IPS DF 4.7 (cell line): ENCODE data around the gene CTNNAL1.
"Not testable (repeated sequence)": the region's sequence is repeated elsewhere in the genome, so short reads cannot be mapped to it uniquely, and the experiment has no call there.

Experiments used
- DNase-seq: peaks from one replicate; pipeline ENCODE4 v3.0.0-alpha.2; 2013; ENCODE audit warnings: low spot score; ENCODE audit errors: extremely low read depth

The CTNNAL1 gene

GRCh38 chr9:108996643-108997042 is 16.7 kb downstream of the CTNNAL1 start:
- DNase-seq: no peak

- DNase-seq: no peak
Measured at GRCh38 chr9:108994695-108995094, 18.6 kb downstream of the CTNNAL1 start.

- no peak for DNase-seq
Measured at GRCh38 chr9:108991479-108991878, 21.8 kb downstream of the CTNNAL1 start.

- no peak for DNase-seq
Measured at GRCh38 chr9:108983885-108984284, 29.4 kb downstream of the CTNNAL1 start.

- DNase-seq: no peak
Measured at GRCh38 chr9:108980893-108981292, 32.4 kb downstream of the CTNNAL1 start.

- DNase-seq: no peak
Measured at GRCh38 chr9:108978205-108978604, 35.1 kb downstream of the CTNNAL1 start.

GRCh38 chr9:108973895-108974294 is 39.4 kb downstream of the CTNNAL1 start:
- DNase-seq: no peak

- DNase-seq: no peak
Measured at GRCh38 chr9:108972626-108973209, 40.6 kb downstream of the CTNNAL1 start.

GRCh38 chr9:108972186-108972585 is 41.1 kb downstream of the CTNNAL1 start:
- no peak for DNase-seq

- not testable (repeated sequence) for DNase-seq
Measured at GRCh38 chr9:108971392-108971791, 41.9 kb downstream of the CTNNAL1 start.

GRCh38 chr9:108967916-108968315 is 45.4 kb downstream of the CTNNAL1 start:
- DNase-seq: no peak

GRCh38 chr9:108963459-108964143 is 49.7 kb downstream of the CTNNAL1 start:
- no peak for DNase-seq

- DNase-seq: no peak
Measured at GRCh38 chr9:108961151-108961550, 52.1 kb downstream of the CTNNAL1 start.

GRCh38 chr9:108960331-108960730 is 53.0 kb downstream of the CTNNAL1 start:
- DNase-seq: no peak

GRCh38 chr9:108956631-108957026 is 56.7 kb downstream of the CTNNAL1 start:
- DNase-seq: no peak

GRCh38 chr9:108956022-108956630 is 57.2 kb downstream of the CTNNAL1 start:
- no peak for DNase-seq

GRCh38 chr9:108953983-108954574 is 59.2 kb downstream of the CTNNAL1 start:
- DNase-seq: no peak

GRCh38 chr9:108951578-108951977 is 61.7 kb downstream of the CTNNAL1 start:
- DNase-seq: no peak

- DNase-seq: no peak
Measured at GRCh38 chr9:108950168-108950567, 63.1 kb downstream of the CTNNAL1 start.

- no peak for DNase-seq
Measured at GRCh38 chr9:108939975-108940374, 73.3 kb downstream of the CTNNAL1 start.

- no peak for DNase-seq
Measured at GRCh38 chr9:108937561-108938305, 75.6 kb downstream of the CTNNAL1 start.
